LNCAP (cell line): ENCODE measurements around the gene CENPQ.
A peak's percentile ranks its signal among the peaks of the same experiment; 100 is the strongest.

Source experiments
- TF ChIP-seq, protein P1 (sequence below): fragments of 450-650 bp; IDR thresholded peaks from 2 replicates; pipeline ENCODE4 v1.5.1; 2017; ENCODE audit warnings: mild to moderate bottlenecking

The CENPQ gene

GRCh38 chr6:49531774-49532569 lies 68.8 kb downstream of the CENPQ start:
- TF ChIP-seq, protein P1, sequence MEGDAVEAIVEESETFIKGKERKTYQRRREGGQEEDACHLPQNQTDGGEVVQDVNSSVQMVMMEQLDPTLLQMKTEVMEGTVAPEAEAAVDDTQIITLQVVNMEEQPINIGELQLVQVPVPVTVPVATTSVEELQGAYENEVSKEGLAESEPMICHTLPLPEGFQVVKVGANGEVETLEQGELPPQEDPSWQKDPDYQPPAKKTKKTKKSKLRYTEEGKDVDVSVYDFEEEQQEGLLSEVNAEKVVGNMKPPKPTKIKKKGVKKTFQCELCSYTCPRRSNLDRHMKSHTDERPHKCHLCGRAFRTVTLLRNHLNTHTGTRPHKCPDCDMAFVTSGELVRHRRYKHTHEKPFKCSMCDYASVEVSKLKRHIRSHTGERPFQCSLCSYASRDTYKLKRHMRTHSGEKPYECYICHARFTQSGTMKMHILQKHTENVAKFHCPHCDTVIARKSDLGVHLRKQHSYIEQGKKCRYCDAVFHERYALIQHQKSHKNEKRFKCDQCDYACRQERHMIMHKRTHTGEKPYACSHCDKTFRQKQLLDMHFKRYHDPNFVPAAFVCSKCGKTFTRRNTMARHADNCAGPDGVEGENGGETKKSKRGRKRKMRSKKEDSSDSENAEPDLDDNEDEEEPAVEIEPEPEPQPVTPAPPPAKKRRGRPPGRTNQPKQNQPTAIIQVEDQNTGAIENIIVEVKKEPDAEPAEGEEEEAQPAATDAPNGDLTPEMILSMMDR, result peak; percentile 89

DNA sequence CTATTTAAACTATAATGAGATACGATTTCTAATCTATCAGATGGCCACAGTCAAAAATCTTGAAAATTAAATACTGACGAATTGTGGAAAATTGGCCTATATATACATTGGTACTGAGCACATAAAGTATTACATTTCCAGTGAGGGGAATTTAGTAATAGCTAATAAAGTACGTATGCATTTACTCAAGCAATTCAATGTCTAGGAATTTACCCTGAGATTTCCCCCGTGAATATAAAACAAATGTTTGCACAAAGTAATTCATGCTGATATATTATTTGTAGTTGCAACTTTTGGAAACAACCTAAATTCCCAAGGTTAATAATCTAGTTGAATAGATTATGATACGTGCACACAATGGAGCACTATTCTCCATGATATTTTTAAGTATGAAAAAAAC lies 72.6 kb downstream of the CENPQ start:
- TF ChIP-seq, protein P1, result no peak

DNA sequence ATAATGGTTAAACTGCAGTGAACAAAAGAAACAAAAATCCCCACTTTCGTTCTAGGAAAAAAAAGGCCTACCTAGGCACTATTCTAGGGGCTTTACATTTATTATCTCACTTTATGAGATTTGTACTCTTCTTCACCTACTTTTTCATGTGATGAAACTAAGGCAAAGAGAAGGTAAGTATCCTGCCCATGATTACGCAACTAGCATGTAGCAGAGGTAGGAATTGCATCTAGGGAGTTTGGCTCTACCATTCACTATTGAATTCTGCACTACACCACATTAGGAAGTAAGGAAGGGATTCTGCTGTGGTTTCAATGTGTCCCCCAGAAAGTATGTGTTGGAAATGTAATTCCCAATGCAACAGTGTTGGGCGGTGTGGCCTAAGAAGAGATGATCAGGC lies 75.9 kb downstream of the CENPQ start:
- TF ChIP-seq, protein P1, result no peak

DNA sequence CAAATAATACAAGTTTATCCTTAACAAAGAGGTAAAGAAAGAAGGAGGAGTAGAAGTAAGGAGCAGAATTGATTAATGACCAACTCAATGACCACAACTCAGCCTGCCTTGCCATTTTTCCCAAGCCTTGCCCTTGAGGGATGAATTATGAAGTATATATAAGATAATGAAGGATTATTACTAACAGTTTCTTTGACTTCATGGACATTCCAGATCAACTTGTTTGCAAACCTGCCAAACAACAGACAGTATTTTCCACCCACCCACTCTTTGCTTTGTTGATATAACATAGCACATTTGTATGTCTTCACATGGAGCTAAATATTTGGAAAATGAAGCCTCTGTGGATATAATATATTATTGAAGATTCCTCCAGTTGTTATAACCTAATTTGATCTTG lies 77.4 kb downstream of the CENPQ start:
- TF ChIP-seq, protein P1, result no peak

GRCh38 chr6:49541210-49541724 lies 78.1 kb downstream of the CENPQ start:
- TF ChIP-seq, protein P1, result no peak

DNA sequence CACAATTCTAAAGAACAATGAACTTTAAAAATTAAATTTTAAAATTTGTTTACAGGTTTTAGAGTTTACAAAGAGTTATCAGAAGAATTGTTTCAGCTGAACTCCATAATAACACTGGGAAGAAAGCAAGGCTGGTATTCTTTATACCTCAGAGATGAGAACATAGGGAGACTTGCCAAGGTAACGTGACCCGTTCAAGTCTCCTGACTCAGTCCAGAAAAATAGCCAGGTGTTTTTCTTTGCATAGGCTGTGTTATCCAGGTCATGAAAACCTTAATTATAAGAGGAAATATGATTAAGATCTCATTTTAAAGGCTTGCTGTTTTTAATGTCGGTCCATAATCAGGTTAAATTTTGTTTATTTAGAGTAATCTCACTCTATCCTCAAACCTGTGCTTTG lies 78.8 kb downstream of the CENPQ start:
- TF ChIP-seq, protein P1, result no peak
